ENCODE results near the gene MPZ.
A peak's percentile ranks its signal among the peaks of the same experiment; 100 is the strongest.
"Not testable (repeated sequence)": the region's sequence is repeated elsewhere in the genome, so short reads cannot be mapped to it uniquely, and the experiment has no call there.

Gene MPZ

DNA sequence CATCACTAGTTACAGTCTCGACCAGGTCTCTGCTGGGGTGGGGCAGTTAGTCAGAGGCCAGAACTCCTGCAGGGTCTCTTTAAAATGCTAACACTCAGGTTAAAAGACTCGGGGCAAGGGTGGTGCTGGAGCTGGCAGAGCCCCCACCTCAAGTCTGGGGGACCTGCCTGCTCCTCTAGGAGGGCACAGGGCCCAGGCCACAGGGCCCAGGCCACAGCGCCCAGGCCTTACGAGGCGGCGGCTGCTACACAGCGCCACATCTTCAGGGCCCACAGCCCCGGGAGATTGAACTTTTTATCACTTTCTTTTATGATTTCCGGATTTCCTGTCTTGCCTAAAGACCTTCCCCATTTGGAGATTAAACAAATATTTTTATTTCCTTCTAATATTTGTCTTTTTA, 10.4 kb downstream of the MPZ start:
- no peak for DNase-seq

GRCh38 chr1:161298116-161298515, 11.7 kb downstream of the MPZ start:
- no peak for DNase-seq

DNA sequence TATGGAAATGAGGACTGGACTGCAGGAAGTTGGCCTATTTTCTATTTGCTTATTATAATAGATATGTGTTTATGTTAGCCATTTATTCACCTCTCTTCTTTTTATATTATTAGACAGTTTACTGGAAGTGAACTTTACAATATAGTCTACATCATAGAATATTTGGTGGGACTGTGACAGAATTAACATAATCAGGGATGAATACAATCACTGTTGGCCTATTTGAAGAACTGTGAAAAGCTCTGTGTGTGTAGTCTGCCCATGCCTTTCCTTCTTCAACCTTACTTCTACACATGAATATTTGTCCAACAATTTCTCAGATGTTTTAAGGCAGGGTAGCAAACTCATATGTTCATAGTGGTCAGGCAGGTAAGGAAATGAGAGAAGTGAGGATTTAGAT, 12.4 kb downstream of the MPZ start:
- DNase-seq, result no peak

GRCh38 chr1:161290779-161291178, 19.0 kb downstream of the MPZ start:
- DNase-seq, result no peak

- no peak for DNase-seq
These were observed 22.2 kb downstream of the MPZ start for GRCh38 chr1:161287482-161288054.

DNA sequence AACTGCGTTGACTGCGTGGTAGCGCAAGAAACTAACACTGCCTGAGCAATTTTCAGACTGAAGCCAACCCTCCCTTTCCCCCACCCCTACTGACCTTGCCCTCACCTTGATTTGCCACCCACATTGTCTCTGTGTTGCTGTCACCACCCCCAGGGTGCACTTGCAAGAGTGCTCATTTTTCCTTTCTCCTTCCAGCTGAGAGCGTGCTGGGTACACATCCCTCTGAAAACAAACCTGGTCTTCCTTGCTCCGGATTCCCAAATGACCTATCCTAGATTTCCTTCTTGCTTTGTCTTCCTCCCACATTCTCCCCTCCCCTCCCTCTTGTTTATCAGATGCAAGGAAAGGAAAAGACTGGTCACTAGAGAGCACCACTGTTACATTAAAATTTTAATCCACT, 24.2 kb downstream of the MPZ start:
- DNase-seq, result no peak

GRCh38 chr1:161285113-161285512, 24.7 kb downstream of the MPZ start:
- DNase-seq, result no peak

GRCh38 chr1:161282991-161283390, 26.8 kb downstream of the MPZ start:
- DNase-seq, result no peak

DNA sequence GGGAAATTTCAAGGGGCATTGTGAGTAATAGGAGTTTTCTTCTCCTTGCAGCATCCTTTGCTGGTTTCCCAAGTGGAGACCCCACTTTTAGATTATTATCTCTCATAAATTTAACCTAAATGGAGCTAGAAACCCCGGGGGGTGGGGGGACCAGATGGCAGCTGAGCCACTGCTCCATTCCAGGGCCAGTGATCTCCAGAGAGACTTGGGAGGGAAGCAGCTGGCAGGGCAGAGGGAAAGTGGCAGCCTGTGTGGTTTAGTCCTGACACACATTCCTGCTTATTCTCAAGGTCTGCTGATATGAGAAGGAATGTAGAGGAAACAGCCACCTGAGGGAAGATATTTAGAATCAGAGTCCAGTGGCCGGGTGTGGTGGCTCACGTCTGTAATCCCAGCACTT, 34.9 kb downstream of the MPZ start:
- no peak for DNase-seq

DNA sequence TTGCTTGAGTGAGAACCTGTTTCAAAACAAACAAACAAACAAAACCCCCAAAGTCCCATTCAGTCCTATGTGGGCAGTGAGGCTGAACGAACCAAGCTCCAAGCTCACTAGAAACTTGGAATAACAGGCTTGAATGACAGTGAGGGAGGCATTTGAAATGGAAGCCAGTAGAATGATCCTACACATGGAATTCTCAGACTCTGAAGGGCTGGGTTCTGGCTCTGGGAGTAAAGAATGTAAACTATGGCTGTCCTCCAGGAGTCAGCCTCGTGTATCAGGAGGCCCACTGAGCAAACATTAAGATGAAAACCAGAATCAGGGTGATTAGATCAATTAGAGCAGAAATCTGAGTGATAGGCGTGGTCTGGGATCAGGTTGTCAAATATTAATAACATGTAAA, 36.4 kb downstream of the MPZ start:
- no peak for DNase-seq

DNA sequence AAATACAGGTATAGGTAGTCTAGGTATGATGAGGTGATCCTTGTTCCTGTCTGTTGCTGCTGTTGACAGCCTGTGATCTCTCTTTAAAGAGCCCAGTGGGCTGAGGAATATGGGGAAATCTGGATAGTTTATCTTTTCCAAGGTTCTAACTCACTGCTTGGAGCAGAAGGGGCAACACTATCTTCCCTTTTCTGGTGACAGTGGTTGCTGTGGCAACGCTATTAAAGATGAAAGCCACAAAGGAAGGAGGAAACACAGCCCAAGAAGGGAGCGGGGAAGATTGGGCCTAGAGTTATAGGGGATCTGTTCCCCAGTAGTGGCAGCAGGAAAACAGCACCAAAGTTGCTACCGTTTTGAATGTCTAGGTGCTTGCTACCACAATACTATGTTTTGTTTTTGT, 42.4 kb downstream of the MPZ start:
- no peak for DNase-seq

- DNase-seq, result no peak
These were observed 42.9 kb downstream of the MPZ start for GRCh38 chr1:161266836-161267235.

DNA sequence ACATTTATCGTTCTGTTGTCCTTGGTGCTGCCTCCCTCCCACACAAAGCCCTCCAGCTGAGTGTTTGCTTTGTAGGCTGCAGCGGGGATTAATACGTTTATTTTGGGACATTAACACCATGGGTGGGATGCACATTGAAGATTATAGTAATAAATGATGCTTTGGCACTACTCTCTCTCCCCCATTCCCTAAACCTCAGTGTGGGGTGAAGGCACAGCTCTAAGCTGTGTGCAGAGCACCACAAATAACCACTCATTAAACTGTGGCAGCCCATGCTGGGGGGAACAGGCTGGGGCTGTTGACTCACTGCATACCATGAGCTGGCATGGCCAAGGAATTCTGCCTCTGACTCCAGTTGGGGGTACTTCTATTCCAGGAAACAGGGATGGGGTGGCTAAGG, 43.6 kb downstream of the MPZ start:
- DNase-seq, result no peak

DNA sequence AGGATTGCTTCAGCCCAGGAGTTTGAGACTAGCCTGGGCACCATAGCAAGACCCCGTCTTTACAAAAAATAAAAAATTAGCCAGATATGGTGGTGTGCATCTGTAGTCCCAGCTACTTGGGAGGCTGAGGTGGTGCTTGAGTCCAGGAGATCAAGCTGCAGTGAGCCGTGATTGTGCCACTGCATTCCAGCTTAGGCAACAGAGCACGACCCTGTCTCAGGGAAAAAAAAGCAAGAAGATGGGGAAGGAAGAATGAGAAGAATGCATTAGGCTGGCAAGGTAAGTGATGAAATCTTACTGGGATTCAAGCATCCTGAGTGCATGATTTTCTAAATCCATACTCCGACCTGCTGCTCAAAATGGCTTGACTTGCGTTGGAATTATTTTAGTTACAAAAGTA, 44.5 kb downstream of the MPZ start:
- DNase-seq, result no peak

- no peak for DNase-seq
These were observed 48.2 kb downstream of the MPZ start for GRCh38 chr1:161261261-161262235.

DNA sequence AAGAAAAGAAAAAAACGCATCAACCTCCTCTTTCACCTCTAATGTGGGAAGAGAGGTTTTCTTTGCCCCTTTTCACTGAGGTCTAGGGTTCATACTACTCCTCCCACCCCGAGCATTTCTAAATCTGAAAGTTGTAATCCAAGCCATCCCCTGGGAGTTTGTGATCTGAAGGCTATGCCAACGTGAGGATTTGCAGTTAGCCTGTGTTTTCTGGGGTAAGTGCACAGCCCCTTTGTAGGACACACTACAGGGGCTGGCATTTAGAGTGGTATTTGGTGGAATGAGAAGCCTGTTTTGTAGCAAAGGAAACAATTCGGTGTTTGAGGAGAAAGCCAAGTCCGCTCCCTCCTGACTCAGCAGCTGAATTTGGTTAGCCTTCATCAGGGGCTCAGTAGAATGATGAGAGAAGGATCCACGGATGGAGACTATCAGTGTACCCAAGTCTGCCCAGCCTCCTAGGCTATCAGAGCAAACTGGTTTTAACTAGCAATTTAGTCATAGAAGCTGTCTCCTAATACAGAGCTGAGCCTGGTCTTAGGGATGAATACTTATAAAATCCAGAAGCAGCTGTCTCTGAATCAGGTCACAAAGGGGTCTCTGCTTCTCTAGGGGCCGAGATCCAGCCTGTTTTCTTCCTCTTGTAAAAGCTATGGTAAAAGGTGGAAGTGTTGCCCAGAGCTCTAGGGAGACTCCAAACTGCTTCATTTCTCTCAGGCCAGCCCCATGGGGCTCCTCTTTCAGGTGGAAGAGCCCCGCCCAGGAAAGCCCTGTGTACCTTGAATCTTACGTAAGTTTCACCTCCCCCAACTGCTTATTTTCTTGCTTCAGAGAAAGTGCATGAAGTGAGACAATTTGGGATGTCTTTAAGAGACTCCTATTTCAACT, 49.1 kb downstream of the MPZ start:
- no peak for DNase-seq

- DNase-seq, result no peak
These were observed 50.0 kb downstream of the MPZ start for GRCh38 chr1:161259765-161260164.

- DNase-seq, result no peak
These were observed 50.4 kb downstream of the MPZ start for GRCh38 chr1:161259345-161259702.

- peak; percentile 32 for DNase-seq
These were observed 51.1 kb downstream of the MPZ start, which contains the start of gene PCP4L1 for GRCh38 chr1:161258439-161259344. TSS of gene PCP4L1 (plus strand) at chr1:161258745. CDS start at chr1:161258975, 230 bp downstream.

DNA sequence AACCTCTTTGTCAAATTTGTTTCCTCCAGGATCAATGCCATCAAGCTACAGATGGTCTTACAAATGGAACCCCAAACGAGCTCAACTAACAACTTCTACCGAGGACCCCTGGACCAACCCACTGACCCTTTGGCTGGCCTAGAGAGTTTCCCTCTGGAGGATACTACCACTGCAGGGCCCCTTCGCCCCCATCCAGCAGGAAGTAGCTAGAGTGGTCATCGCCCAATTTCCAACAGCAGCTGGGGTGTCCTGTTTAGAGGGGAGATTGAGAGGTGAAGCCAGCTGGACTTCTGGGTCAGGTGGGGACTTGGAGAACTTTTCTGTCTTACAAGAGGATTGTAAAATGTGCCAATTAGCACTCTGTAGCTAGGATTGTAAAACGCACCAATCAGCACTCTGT, 52.7 kb downstream of the MPZ start:
- not testable (repeated sequence) for DNase-seq

DNA sequence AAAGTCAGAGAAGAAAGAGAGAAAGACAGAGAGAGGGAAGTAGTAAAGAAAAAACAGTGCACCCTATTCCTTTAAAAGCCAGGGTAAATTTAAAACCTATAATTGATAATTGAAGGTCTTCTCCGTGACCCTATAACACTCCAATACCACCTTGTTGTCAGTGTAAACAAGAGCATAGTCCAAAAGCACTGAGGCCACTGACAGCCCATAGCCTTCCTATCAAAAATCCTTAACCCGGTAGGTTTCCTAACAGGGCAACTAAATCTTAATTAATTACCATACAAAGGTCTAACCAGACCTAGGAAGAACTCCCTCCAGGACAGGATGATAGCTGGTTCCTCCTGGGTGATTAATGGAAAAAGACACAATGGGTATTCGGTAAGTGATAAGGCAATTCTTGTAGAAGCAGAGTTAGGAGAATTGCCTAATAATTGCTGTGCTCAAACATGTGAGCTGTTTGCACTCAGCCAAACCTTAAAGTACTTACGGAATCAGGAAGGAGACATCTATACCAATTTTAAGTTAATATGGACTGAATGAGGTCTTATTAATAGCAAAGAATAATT, 53.7 kb downstream of the MPZ start:
- not testable (repeated sequence) for DNase-seq

DNA sequence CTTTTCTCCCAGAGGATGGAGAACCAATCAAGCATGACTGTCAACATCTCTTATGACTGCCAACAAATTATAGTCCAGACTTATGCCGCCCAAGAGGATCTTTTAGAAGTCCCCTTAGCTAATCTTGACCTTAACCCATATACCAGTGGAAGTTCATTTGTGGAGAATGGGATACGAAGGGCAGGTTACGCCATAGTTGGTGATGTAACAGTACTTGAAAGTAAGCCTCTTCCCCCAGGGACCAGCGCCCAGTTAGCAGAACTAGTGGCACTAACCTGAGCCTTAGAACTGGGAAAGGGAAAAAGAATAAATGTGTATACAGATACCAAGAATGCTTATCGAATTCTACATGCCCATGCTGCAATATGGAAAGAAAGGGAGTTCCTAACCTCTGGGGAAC, 54.5 kb downstream of the MPZ start:
- not testable (repeated sequence) for DNase-seq
